DOHH2 (cell line): ENCODE measurements around the gene UBE2G1.

Experiments used
- H3F3A ChIP-seq: fragments of 200-600 bp; sonication (generic), shearing (Covaris generic); 2 replicates; pipeline ENCODE4 v1.6.0; 2016; ENCODE audit warnings: antibody characterized with exemption, mild to moderate bottlenecking; ENCODE audit not compliant: control insufficient read depth, insufficient read depth
- H3K27ac ChIP-seq: fragments of 200-600 bp; sonication (generic); 2 replicates; pipeline ENCODE4 v1.5.1; 2014; ENCODE audit warnings: low read depth, mild to moderate bottlenecking, low read length, moderate library complexity
- H3K27me3 ChIP-seq: fragments of 200-600 bp; sonication (generic); 2 replicates; pipeline ENCODE4 v1.6.1; 2014; ENCODE audit warnings: mild to moderate bottlenecking, low read length, mixed read lengths; ENCODE audit not compliant: control insufficient read depth
- H3K36me3 ChIP-seq: fragments of 200-600 bp; sonication (generic); 2 replicates; pipeline ENCODE4 v1.6.1; 2014; ENCODE audit warnings: mild to moderate bottlenecking, low read length, moderate library complexity, mixed read lengths; ENCODE audit not compliant: control insufficient read depth
- H3K4me1 ChIP-seq: fragments of 200-600 bp; sonication (generic); 2 replicates; pipeline ENCODE4 v1.6.1; 2014; ENCODE audit warnings: mild to moderate bottlenecking, low read length, mixed read lengths; ENCODE audit not compliant: control insufficient read depth
- H3K4me2 ChIP-seq: fragments of 200-600 bp; sonication (generic); 2 replicates; pipeline ENCODE4 v1.6.0; 2014; ENCODE audit warnings: mild to moderate bottlenecking, low read length, moderate library complexity
- H3K4me3 ChIP-seq: fragments of 200-600 bp; sonication (generic); 2 replicates; pipeline ENCODE4 v1.5.1; 2014; ENCODE audit warnings: mild to moderate bottlenecking, low read length, mixed read lengths
- H3K79me2 ChIP-seq: fragments of 200-600 bp; sonication (generic); 2 replicates; pipeline ENCODE4 v1.6.1; 2014; ENCODE audit warnings: mild to moderate bottlenecking, low read length, mixed read lengths; ENCODE audit not compliant: control insufficient read depth
- H3K9me2 ChIP-seq: fragments of 200-600 bp; sonication (generic); replicated peaks from 2 replicates; pipeline ENCODE4 v1.6.1; 2014; ENCODE audit warnings: mild to moderate bottlenecking, low read length, mixed read lengths; ENCODE audit not compliant: control insufficient read depth
- H3K9me3 ChIP-seq: fragments of 200-600 bp; sonication (generic); 2 replicates; pipeline ENCODE4 v1.6.1; 2014; ENCODE audit warnings: antibody characterized with exemption, low read length, mixed read lengths; ENCODE audit not compliant: control insufficient read depth, insufficient read depth
- H4K20me1 ChIP-seq: fragments of 200-600 bp; sonication (generic); 2 replicates; pipeline ENCODE4 v1.6.0; 2014; ENCODE audit warnings: low read depth, mild to moderate bottlenecking, antibody characterized with exemption, low read length, moderate library complexity; ENCODE audit not compliant: control insufficient read depth, insufficient read depth
- CTCF ChIP-seq: fragments of 200-600 bp; sonication (generic); IDR thresholded peaks from one replicate; pipeline ENCODE4 v1.5.1; 2014; ENCODE audit warnings: antibody characterized with exemption, mild to moderate bottlenecking, low read depth, low read length; ENCODE audit not compliant: poor library complexity, severe bottlenecking
- EZH2phosphoT487 ChIP-seq: fragments of 200-600 bp; sonication (generic); IDR thresholded peaks from 2 replicates; pipeline ENCODE4 v1.6.1; 2017; ENCODE audit warnings: borderline replicate concordance, mild to moderate bottlenecking, antibody characterized with exemption, low read length, moderate library complexity, mixed read lengths

UBE2G1 gene

GRCh38 chr17:4406386-4406785 lies 39.9 kb upstream of the UBE2G1 start:
- TF ChIP-seq CTCF = peak; percentile 21
- TF ChIP-seq EZH2phosphoT487 = no peak

GRCh38 chr17:4405699-4406098 lies 39.2 kb upstream of the UBE2G1 start:
- Histone ChIP-seq H3F3A (peaks cover 26% of the 10 kb centered on the region), H3K4me3 (peak overlapping the region; percentile 45), H3K27ac (peak overlapping the region; percentile 39), H3K27me3 (no peaks in the 10 kb centered on the region), H3K9me2 (no peaks in the 10 kb centered on the region), H4K20me1 (no peaks in the 10 kb centered on the region), H3K79me2 (no peaks in the 10 kb centered on the region; the same call in 1 of the 2 replicates), H3K4me2 (peak overlapping the region; percentile 58), H3K4me1 (peaks cover 52% of the 10 kb centered on the region), H3K36me3 (no peaks in the 10 kb centered on the region), H3K9me3 (no peaks in the 10 kb centered on the region)
- TF ChIP-seq EZH2phosphoT487 = no peak
- no peak for TF ChIP-seq CTCF

More at GRCh38 chr17:4406386-4406785, 39.9 kb upstream of the UBE2G1 start:
- no peaks in the 10 kb centered on the region; the same call in 1 of the 2 replicates for H3K79me2 ChIP-seq
- H3F3A ChIP-seq = peaks cover 19% of the 10 kb centered on the region
- H3K27me3 ChIP-seq = no peaks in the 10 kb centered on the region
- no peak overlapping the region for H3K4me3 ChIP-seq
- peak overlapping the region; percentile 58; the same call in 1 of the 2 replicates for H3K4me2 ChIP-seq
- H3K9me3 ChIP-seq = no peaks in the 10 kb centered on the region
- H3K36me3 ChIP-seq = no peaks in the 10 kb centered on the region
- H3K4me1 ChIP-seq = peaks cover 49% of the 10 kb centered on the region
- H3K27ac ChIP-seq = no peak overlapping the region; the same call in 1 of the 2 replicates
- no peaks in the 10 kb centered on the region for H3K9me2 ChIP-seq
- no peaks in the 10 kb centered on the region for H4K20me1 ChIP-seq

- no peaks in the 10 kb centered on the region for H3K9me3 ChIP-seq
- H3K9me2 ChIP-seq = no peaks in the 10 kb centered on the region
- H3K79me2 ChIP-seq = no peaks in the 10 kb centered on the region; the same call in 1 of the 2 replicates
- H3K4me2 ChIP-seq = peak overlapping the region; percentile 58
- no peaks in the 10 kb centered on the region for H3K27me3 ChIP-seq
- peaks cover 52% of the 10 kb centered on the region for H3K4me1 ChIP-seq
- H3K4me3 ChIP-seq = peak overlapping the region; percentile 45
- no peaks in the 10 kb centered on the region for H3K36me3 ChIP-seq
- peaks cover 26% of the 10 kb centered on the region for H3F3A ChIP-seq
- no peaks in the 10 kb centered on the region for H4K20me1 ChIP-seq
- peak overlapping the region; percentile 39 for H3K27ac ChIP-seq
- no peak for TF ChIP-seq EZH2phosphoT487
- no peak for TF ChIP-seq CTCF
Measured at GRCh38 chr17:4405038-4405669, 38.7 kb upstream of the UBE2G1 start.
